Neural progenitor cell (in vitro differentiated cells): ENCODE data around the gene MCF2L2. TPM values are rescaled to one million over a fixed set of nuclear protein-coding genes. Genes with fewer than 3 reads are reported as not detected.

Experiments
- DNase-seq: peaks from one replicate; pipeline ENCODE4 v3.0.0-alpha.2; 2016; ENCODE audit warnings: low spot score
- H2AFZ ChIP-seq: fragments of 200-600 bp; sonication (generic); replicated peaks from 2 replicates; pipeline ENCODE4 v1.6.1; 2016; ENCODE audit warnings: antibody characterized with exemption
- H3F3A ChIP-seq: fragments of 200-600 bp; sonication (generic); 2 replicates; pipeline ENCODE4 v1.6.1; 2016; ENCODE audit warnings: antibody characterized with exemption, low read depth
- H3K27ac ChIP-seq: fragments of 200-600 bp; sonication (generic); 2 replicates; pipeline ENCODE4 v1.5.1; 2016; ENCODE audit warnings: mild to moderate bottlenecking
- H3K27me3 ChIP-seq: fragments of 200-600 bp; sonication (generic); 2 replicates; pipeline ENCODE4 v1.6.1; 2016; ENCODE audit warnings: mild to moderate bottlenecking, moderate library complexity
- H3K36me3 ChIP-seq: fragments of 200-600 bp; sonication (generic); 2 replicates; pipeline ENCODE4 v1.5.1; 2016
- H3K4me1 ChIP-seq: fragments of 200-600 bp; sonication (generic); 2 replicates; pipeline ENCODE4 v1.6.1; 2016; ENCODE audit warnings: mixed run types
- H3K4me2 ChIP-seq: fragments of 200-600 bp; sonication (generic); 2 replicates; pipeline ENCODE4 v1.6.1; 2016
- H3K4me3 ChIP-seq: fragments of 200-600 bp; sonication (generic); 2 replicates; pipeline ENCODE4 v1.5.1; 2016
- H3K79me2 ChIP-seq: fragments of 200-600 bp; sonication (generic); 2 replicates; pipeline ENCODE4 v1.6.1; 2016; ENCODE audit warnings: low read depth
- H3K9ac ChIP-seq: fragments of 200-600 bp; sonication (generic); 2 replicates; pipeline ENCODE4 v1.6.1; 2016
- H3K9me3 ChIP-seq: fragments of 200-600 bp; sonication (generic); 2 replicates; pipeline ENCODE4 v1.5.1; 2016; ENCODE audit warnings: low read depth
- H4K20me1 ChIP-seq: fragments of 200-600 bp; sonication (generic); 2 replicates; pipeline ENCODE4 v1.6.1; 2016; ENCODE audit warnings: low read depth
- H3K27ac Mint-ChIP-seq: 3 replicates; pipeline ENCODE4 v1.8.0; 2021; ENCODE audit warnings: mixed read lengths
- H3K27me3 Mint-ChIP-seq: 2 replicates; pipeline ENCODE4 v1.8.0; 2022; ENCODE audit warnings: low read depth, mild to moderate bottlenecking, inconsistent platforms, moderate library complexity, mixed read lengths; ENCODE audit not compliant: insufficient read depth
- H3K36me3 Mint-ChIP-seq: 3 replicates; pipeline ENCODE4 v1.8.0; 2021; ENCODE audit warnings: mixed read lengths
- H3K4me1 Mint-ChIP-seq: 3 replicates; pipeline ENCODE4 v1.8.0; 2021; ENCODE audit warnings: mixed read lengths
- H3K4me3 Mint-ChIP-seq: 3 replicates; pipeline ENCODE4 v1.8.0; 2021; ENCODE audit warnings: mild to moderate bottlenecking, moderate library complexity, mixed read lengths
- H3K9me3 Mint-ChIP-seq: 3 replicates; pipeline ENCODE4 v1.8.0; 2020; ENCODE audit warnings: mixed read lengths
- EZH2 ChIP-seq: fragments of 200-600 bp; sonication (generic); IDR thresholded peaks from 2 replicates; pipeline ENCODE4 v1.6.1; 2017; ENCODE audit warnings: antibody characterized with exemption, mild to moderate bottlenecking, moderate library complexity
- EZH2phosphoT487 ChIP-seq: fragments of 200-600 bp; sonication (generic); IDR thresholded peaks from 2 replicates; pipeline ENCODE4 v1.6.1; 2017; ENCODE audit warnings: antibody characterized with exemption
- total RNA-seq: library from RNA; depleted of rRNA; stranded (reverse); fragments of >200 nt; gene quantifications from 2 replicates; pipeline ENCODE4 v1.2.3, GENCODE V29; 2015; ENCODE audit warnings: low replicate concordance
- TF ChIP-seq, protein P1 (sequence below): fragments of 200-600 bp; sonication (generic); IDR thresholded peaks from 2 replicates; pipeline ENCODE4 v1.5.1; 2017; ENCODE audit warnings: antibody characterized with exemption, mild to moderate bottlenecking

The MCF2L2 gene
- total RNA-seq, 1 donor from 2014 or later: 11.1 TPM

- Mint-ChIP-seq H3K27ac (no peak overlapping the region), H3K4me3 (no peak overlapping the region), H3K27me3 (peaks cover 3% of the 10 kb centered on the region), H3K9me3 (peaks cover 3% of the 10 kb centered on the region), H3K36me3 (no peaks in the 10 kb centered on the region), H3K4me1 (no peaks in the 10 kb centered on the region)
- no peak overlapping the region for H2AFZ ChIP-seq
- no peak overlapping the region for H3K9ac ChIP-seq
- TF ChIP-seq EZH2phosphoT487: no peak
- TF ChIP-seq, protein P1, sequence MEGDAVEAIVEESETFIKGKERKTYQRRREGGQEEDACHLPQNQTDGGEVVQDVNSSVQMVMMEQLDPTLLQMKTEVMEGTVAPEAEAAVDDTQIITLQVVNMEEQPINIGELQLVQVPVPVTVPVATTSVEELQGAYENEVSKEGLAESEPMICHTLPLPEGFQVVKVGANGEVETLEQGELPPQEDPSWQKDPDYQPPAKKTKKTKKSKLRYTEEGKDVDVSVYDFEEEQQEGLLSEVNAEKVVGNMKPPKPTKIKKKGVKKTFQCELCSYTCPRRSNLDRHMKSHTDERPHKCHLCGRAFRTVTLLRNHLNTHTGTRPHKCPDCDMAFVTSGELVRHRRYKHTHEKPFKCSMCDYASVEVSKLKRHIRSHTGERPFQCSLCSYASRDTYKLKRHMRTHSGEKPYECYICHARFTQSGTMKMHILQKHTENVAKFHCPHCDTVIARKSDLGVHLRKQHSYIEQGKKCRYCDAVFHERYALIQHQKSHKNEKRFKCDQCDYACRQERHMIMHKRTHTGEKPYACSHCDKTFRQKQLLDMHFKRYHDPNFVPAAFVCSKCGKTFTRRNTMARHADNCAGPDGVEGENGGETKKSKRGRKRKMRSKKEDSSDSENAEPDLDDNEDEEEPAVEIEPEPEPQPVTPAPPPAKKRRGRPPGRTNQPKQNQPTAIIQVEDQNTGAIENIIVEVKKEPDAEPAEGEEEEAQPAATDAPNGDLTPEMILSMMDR: no peak
- TF ChIP-seq EZH2: no peak
- no peak overlapping the region for H3K4me3 ChIP-seq
- no peaks in the 10 kb centered on the region for H4K20me1 ChIP-seq
- DNase-seq: no peak
- H3K4me1 ChIP-seq: no peaks in the 10 kb centered on the region
- H3K4me2 ChIP-seq: no peak overlapping the region
- no peak overlapping the region for H3K27ac ChIP-seq
- no peaks in the 10 kb centered on the region for H3K79me2 ChIP-seq
- H3F3A ChIP-seq: no peaks in the 10 kb centered on the region
- no peaks in the 10 kb centered on the region for H3K36me3 ChIP-seq
- no peaks in the 10 kb centered on the region for H3K27me3 ChIP-seq
- no peaks in the 10 kb centered on the region for H3K9me3 ChIP-seq
These were observed 199.2 kb downstream of the MCF2L2 start for GRCh38 chr3:183229178-183229577.

- DNase-seq: no peak
- Mint-ChIP-seq H3K27ac (no peak overlapping the region), H3K36me3 (no peaks in the 10 kb centered on the region), H3K9me3 (peaks cover 3% of the 10 kb centered on the region), H3K27me3 (peaks cover 3% of the 10 kb centered on the region), H3K4me3 (no peak overlapping the region), H3K4me1 (no peaks in the 10 kb centered on the region)
- Histone ChIP-seq H4K20me1 (no peaks in the 10 kb centered on the region), H3K27ac (no peak overlapping the region), H3K9me3 (no peaks in the 10 kb centered on the region), H3K9ac (no peak overlapping the region), H3K79me2 (no peaks in the 10 kb centered on the region), H3F3A (no peaks in the 10 kb centered on the region), H3K36me3 (no peaks in the 10 kb centered on the region), H3K4me3 (no peak overlapping the region), H2AFZ (no peak overlapping the region), H3K27me3 (no peaks in the 10 kb centered on the region), H3K4me1 (no peaks in the 10 kb centered on the region), H3K4me2 (no peak overlapping the region)
- no peak for TF ChIP-seq EZH2phosphoT487
- TF ChIP-seq, protein P1: no peak
- no peak for TF ChIP-seq EZH2
These were observed 200.8 kb downstream of the MCF2L2 start for GRCh38 chr3:183227586-183227985.

DNA sequence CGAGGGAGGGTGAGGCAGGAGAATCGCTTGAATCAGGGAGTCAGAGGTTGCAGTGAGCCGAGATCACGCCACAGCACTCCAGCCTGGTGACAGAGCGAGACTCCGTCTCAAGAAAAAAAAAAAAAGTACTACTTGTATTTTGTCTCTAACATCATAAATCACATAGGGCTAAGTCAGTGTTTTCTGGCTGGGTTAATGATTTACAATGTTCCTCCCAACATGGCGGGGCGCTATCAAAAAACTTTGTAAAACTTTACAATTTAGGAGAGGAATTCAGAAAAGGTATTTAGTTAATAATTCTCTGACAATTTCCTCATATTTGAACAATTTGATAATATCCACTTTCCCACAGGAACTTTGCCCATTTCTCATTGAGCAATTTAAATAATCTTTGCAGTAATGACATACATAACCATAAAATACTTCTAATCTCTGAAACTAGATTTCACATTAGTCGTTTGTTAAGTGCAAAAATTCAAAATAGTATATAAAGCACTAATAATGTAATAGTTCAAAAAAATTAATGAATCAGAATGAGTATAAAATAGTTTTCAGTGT lies 202.0 kb downstream of the MCF2L2 start:
- Histone ChIP-seq H4K20me1 (no peaks in the 10 kb centered on the region), H3K27me3 (no peaks in the 10 kb centered on the region), H3F3A (no peaks in the 10 kb centered on the region), H3K4me2 (no peak overlapping the region), H3K9ac (no peak overlapping the region), H3K36me3 (no peaks in the 10 kb centered on the region), H3K9me3 (no peaks in the 10 kb centered on the region), H3K4me3 (no peak overlapping the region), H3K4me1 (no peaks in the 10 kb centered on the region), H2AFZ (no peak overlapping the region), H3K27ac (no peak overlapping the region), H3K79me2 (no peaks in the 10 kb centered on the region)
- Mint-ChIP-seq H3K27ac (no peak overlapping the region), H3K4me3 (no peak overlapping the region), H3K36me3 (no peaks in the 10 kb centered on the region), H3K9me3 (no peaks in the 10 kb centered on the region), H3K27me3 (no peaks in the 10 kb centered on the region), H3K4me1 (no peaks in the 10 kb centered on the region)
- no peak for DNase-seq
- TF ChIP-seq, protein P1: no peak
- TF ChIP-seq EZH2 (no peak), EZH2phosphoT487 (no peak)
